SU-DHL-6 (cell line): ENCODE measurements around the gene B3GAT2.

Experiments used
- H2AFZ ChIP-seq: fragments of 200-600 bp; sonication (generic); 2 replicates; pipeline ENCODE4 v1.6.1; 2014; ENCODE audit warnings: low read depth, mild to moderate bottlenecking, moderate library complexity, mixed read lengths, antibody characterized with exemption, low read length; ENCODE audit not compliant: severe bottlenecking
- H3F3A ChIP-seq: fragments of 200-600 bp; shearing (Covaris generic); 2 replicates; pipeline ENCODE4 v1.6.0; 2016; ENCODE audit warnings: antibody characterized with exemption, mild to moderate bottlenecking; ENCODE audit not compliant: insufficient read depth
- H3K27ac ChIP-seq: fragments of 200-600 bp; sonication (generic); 2 replicates; pipeline ENCODE4 v1.5.1; 2016; ENCODE audit warnings: low read depth, mild to moderate bottlenecking, low read length, moderate library complexity, mixed read lengths
- H3K27me3 ChIP-seq: fragments of 200-600 bp; sonication (generic), shearing (Covaris generic); 2 replicates; pipeline ENCODE4 v1.6.0; 2014; ENCODE audit warnings: mild to moderate bottlenecking, low read length
- H3K36me3 ChIP-seq: fragments of 200-600 bp; sonication (generic); 2 replicates; pipeline ENCODE4 v1.6.1; 2014; ENCODE audit warnings: mild to moderate bottlenecking, low read length, mixed read lengths
- H3K4me2 ChIP-seq: fragments of 300-600, 200-600 bp; shearing (Covaris generic), sonication (generic); 2 replicates; pipeline ENCODE4 v1.6.0; 2014; ENCODE audit warnings: low read length, low read depth, mild to moderate bottlenecking; ENCODE audit not compliant: poor library complexity, severe bottlenecking
- H3K4me3 ChIP-seq: fragments of 200-600 bp; sonication (generic); 2 replicates; pipeline ENCODE4 v1.5.1; 2014; ENCODE audit warnings: antibody characterized with exemption, low read length, mild to moderate bottlenecking, mixed read lengths; ENCODE audit not compliant: insufficient read depth, poor library complexity, severe bottlenecking
- H3K79me2 ChIP-seq: fragments of 200-600 bp; sonication (generic); 2 replicates; pipeline ENCODE4 v1.6.1; 2014; ENCODE audit warnings: mild to moderate bottlenecking, low read length, moderate library complexity; ENCODE audit not compliant: insufficient read depth
- H3K9ac ChIP-seq: fragments of 200-600 bp; sonication (generic); 2 replicates; pipeline ENCODE4 v1.7.0; 2014; ENCODE audit warnings: mild to moderate bottlenecking, low read length
- H3K9me2 ChIP-seq: fragments of 200-600 bp; sonication (generic); replicated peaks from 2 replicates; pipeline ENCODE4 v1.6.1; 2014; ENCODE audit warnings: low read length; ENCODE audit not compliant: insufficient read depth
- H3K9me3 ChIP-seq: fragments of 200-600 bp; sonication (generic); 2 replicates; pipeline ENCODE4 v1.6.1; 2014; ENCODE audit warnings: low read length, mixed read lengths; ENCODE audit not compliant: insufficient read depth
- H4K20me1 ChIP-seq: fragments of 200-600 bp; sonication (generic); 2 replicates; pipeline ENCODE4 v1.6.1; 2014; ENCODE audit warnings: low read depth, mild to moderate bottlenecking, antibody characterized with exemption, low read length, moderate library complexity, mixed read lengths
- EZH2phosphoT487 ChIP-seq: fragments of 200-600 bp; sonication (generic), shearing (Covaris generic); conservative IDR thresholded peaks from 2 replicates; pipeline ENCODE4 v1.6.1; 2018; ENCODE audit warnings: mild to moderate bottlenecking, antibody characterized with exemption, low read length, moderate library complexity, mixed read lengths
- TF ChIP-seq, protein P1 (sequence below): fragments of 200-600 bp; sonication (generic); IDR thresholded peaks from one replicate; pipeline ENCODE4 v1.5.1; 2017; ENCODE audit warnings: antibody characterized with exemption, mild to moderate bottlenecking, low read length, moderate library complexity; ENCODE audit not compliant: insufficient read depth, poor library complexity, severe bottlenecking

The B3GAT2 gene

DNA sequence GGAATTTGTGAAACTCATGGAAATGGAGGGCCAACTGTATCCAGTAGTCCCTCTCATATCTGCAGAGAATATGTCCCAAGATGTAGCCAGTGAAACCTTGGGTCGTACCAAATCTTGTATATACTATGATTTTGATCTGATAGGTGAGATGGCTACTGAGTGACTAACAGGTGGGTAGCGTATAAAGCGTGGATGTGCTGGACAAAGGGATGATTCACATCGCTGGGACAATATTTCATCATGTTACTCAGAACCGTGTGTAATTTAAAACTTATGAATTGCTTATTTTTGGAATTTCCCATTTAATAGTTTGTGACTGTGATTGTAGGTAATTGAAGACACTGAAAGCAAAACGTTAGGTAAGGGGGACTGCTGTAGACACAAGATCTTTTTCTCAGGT is 145.1 kb downstream of the B3GAT2 start:
- H3K79me2 ChIP-seq, result no peaks in the 10 kb centered on the region
- no peaks in the 10 kb centered on the region for H3K9me3 ChIP-seq
- H3K36me3 ChIP-seq, result no peaks in the 10 kb centered on the region
- H3K4me3 ChIP-seq, result no peak overlapping the region
- no peaks in the 10 kb centered on the region for H4K20me1 ChIP-seq
- H3K9me2 ChIP-seq, result no peaks in the 10 kb centered on the region
- no peak overlapping the region for H3K27ac ChIP-seq
- no peaks in the 10 kb centered on the region for H3K27me3 ChIP-seq
- no peaks in the 10 kb centered on the region for H3F3A ChIP-seq
- TF ChIP-seq, protein P1, sequence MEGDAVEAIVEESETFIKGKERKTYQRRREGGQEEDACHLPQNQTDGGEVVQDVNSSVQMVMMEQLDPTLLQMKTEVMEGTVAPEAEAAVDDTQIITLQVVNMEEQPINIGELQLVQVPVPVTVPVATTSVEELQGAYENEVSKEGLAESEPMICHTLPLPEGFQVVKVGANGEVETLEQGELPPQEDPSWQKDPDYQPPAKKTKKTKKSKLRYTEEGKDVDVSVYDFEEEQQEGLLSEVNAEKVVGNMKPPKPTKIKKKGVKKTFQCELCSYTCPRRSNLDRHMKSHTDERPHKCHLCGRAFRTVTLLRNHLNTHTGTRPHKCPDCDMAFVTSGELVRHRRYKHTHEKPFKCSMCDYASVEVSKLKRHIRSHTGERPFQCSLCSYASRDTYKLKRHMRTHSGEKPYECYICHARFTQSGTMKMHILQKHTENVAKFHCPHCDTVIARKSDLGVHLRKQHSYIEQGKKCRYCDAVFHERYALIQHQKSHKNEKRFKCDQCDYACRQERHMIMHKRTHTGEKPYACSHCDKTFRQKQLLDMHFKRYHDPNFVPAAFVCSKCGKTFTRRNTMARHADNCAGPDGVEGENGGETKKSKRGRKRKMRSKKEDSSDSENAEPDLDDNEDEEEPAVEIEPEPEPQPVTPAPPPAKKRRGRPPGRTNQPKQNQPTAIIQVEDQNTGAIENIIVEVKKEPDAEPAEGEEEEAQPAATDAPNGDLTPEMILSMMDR, result no peak
- TF ChIP-seq EZH2phosphoT487, result no peak
- no peak overlapping the region for H3K9ac ChIP-seq
- no peak overlapping the region for H3K4me2 ChIP-seq
- no peak overlapping the region for H2AFZ ChIP-seq
